Loucy (cell line): ENCODE data around the gene TNFRSF14.

Experiments used
- CTCF ChIP-seq: fragments of 200-600 bp; sonication (generic); conservative IDR thresholded peaks from 2 replicates; pipeline ENCODE4 v1.5.1; 2014; ENCODE audit warnings: mild to moderate bottlenecking, antibody characterized with exemption, low read length
- EZH2phosphoT487 ChIP-seq: fragments of 200-600 bp; IDR thresholded peaks from 2 replicates; pipeline ENCODE4 v1.6.1; 2018; ENCODE audit warnings: antibody characterized with exemption, mild to moderate bottlenecking, moderate library complexity, borderline replicate concordance

GRCh38 chr1:2610036-2610959, 54.1 kb downstream of the TNFRSF14 start:
- TF ChIP-seq EZH2phosphoT487 = no peak
- no peak for TF ChIP-seq CTCF
